K562 (cell line): ENCODE measurements around the gene CERS6. TPM values are rescaled to one million over a fixed set of nuclear protein-coding genes. Genes with fewer than 3 reads are reported as not detected.

ENCODE experiments used
- AFF4 ChIP-seq: sonication (generic); formaldehyde crosslinking; IDR thresholded peaks from 2 replicates; pipeline ENCODE4 v1.8.0; 2023; ENCODE audit warnings: mild to moderate bottlenecking, missing genetic modification reagents
- ATF6 ChIP-seq: sonication (generic); formaldehyde crosslinking; IDR thresholded peaks from 2 replicates; pipeline ENCODE4 v1.4.0; 2020; ENCODE audit warnings: mild to moderate bottlenecking, missing genetic modification reagents
- CBX3 ChIP-seq, 2 experiments: IDR thresholded peaks; 1 replicate in 1 of 2; 2 replicates in 1 of 2; pipeline ENCODE4 v1.6.1; 2012; ENCODE audit warnings: inconsistent platforms in 2 of 2, low read length in 2 of 2, borderline replicate concordance in 1 of 2, control low read depth in 1 of 2
- EP400 ChIP-seq: fragments of 450-650 bp; IDR thresholded peaks from 2 replicates; pipeline ENCODE4 v1.6.1; 2017; ENCODE audit warnings: antibody characterized with exemption, mild to moderate bottlenecking, moderate library complexity
- ETV1 ChIP-seq: fragments of 450-650 bp; conservative IDR thresholded peaks from 2 replicates; pipeline ENCODE4 v1.6.1; 2016; ENCODE audit warnings: missing genetic modification characterization, control low read depth, low read depth, missing compliant biosample characterization
- FOS ChIP-seq: IDR thresholded peaks from 3 replicates; pipeline ENCODE4 v1.6.1; 2011; ENCODE audit not compliant: insufficient read length; ENCODE audit errors: extremely low read depth
- JUND ChIP-seq, 2 experiments: IDR thresholded peaks; 2 replicates in 1 of 2; 3 replicates in 1 of 2; pipeline ENCODE4 v1.6.1; 2011; ENCODE audit warnings: borderline replicate concordance in 2 of 2, low read depth in 2 of 2, low read length in 2 of 2, improper control_type of control experiment in 1 of 2, missing biosample characterization in 1 of 2, missing genetic modification characterization in 1 of 2, missing genetic modification reagents in 1 of 2
- MAFG ChIP-seq: fragments of 450-650 bp; conservative IDR thresholded peaks from 2 replicates; pipeline ENCODE4 v1.6.1; 2016; ENCODE audit warnings: missing genetic modification characterization, missing compliant biosample characterization
- MIER1 ChIP-seq: fragments of 450-650 bp; IDR thresholded peaks from 2 replicates; pipeline ENCODE4 v1.6.1; 2016; ENCODE audit warnings: antibody characterized with exemption, mild to moderate bottlenecking, low read depth
- RNF2 ChIP-seq: sonication (generic); IDR thresholded peaks from 2 replicates; pipeline ENCODE4 v1.6.1; 2016
- STAT5B ChIP-seq: fragments of 250-450 bp; sonication (Bioruptor Pico); IDR thresholded peaks from 2 replicates; pipeline ENCODE4 v1.8.0; 2021; ENCODE audit warnings: mild to moderate bottlenecking, inconsistent platforms
- YBX1 ChIP-seq: fragments of 450-650 bp; IDR thresholded peaks from 2 replicates; pipeline ENCODE4 v1.7.1; 2016; ENCODE audit warnings: mild to moderate bottlenecking
- YY1 ChIP-seq, 3 experiments: IDR thresholded peaks; 2 replicates each; pipeline ENCODE4 v1.6.1; 2011; ENCODE audit warnings: low read length in 2 of 3, mild to moderate bottlenecking in 2 of 3, moderate library complexity in 2 of 3, borderline replicate concordance in 1 of 3, control low read depth in 1 of 3, low read depth in 1 of 3; ENCODE audit not compliant: insufficient read depth in 3 of 3, insufficient replicate concordance in 2 of 3, control insufficient read depth in 1 of 3, insufficient read length in 1 of 3; ENCODE audit errors: extremely low read depth in 1 of 3
- ZFP30 ChIP-seq: fragments of 250-450 bp; sonication (Bioruptor Pico); IDR thresholded peaks from 2 replicates; pipeline ENCODE4 v1.8.0; 2022; ENCODE audit warnings: moderate library complexity, mild to moderate bottlenecking, inconsistent platforms, borderline replicate concordance
- ZNF274 ChIP-seq: IDR thresholded peaks from 2 replicates; pipeline ENCODE4 v1.6.1; 2011; ENCODE audit warnings: low read depth, mild to moderate bottlenecking, low read length, moderate library complexity, borderline replicate concordance
- ZNF354B ChIP-seq: fragments of 250-450 bp; sonication (Bioruptor Pico); IDR thresholded peaks from 2 replicates; pipeline ENCODE4 v1.4.0; 2020
- ZNF778 ChIP-seq: fragments of 450-650 bp; formaldehyde crosslinking; IDR thresholded peaks from 2 replicates; pipeline ENCODE4 v1.4.0; 2020; ENCODE audit warnings: mild to moderate bottlenecking, moderate library complexity
- polyA plus RNA-seq, 8 experiments: library from polyadenylated mRNA; depleted of rRNA in 4 of 8; stranded (reverse) in 5 of 8; unstranded in 3 of 8; fragments of >200 nt; fragmentation: Nextera tagmentation in 2 of 8; fragmentation: Illumina TruSeq in 1 of 8; extraction: Ambion mirVana in 2 of 8; extraction: Trizol in 1 of 8; gene quantifications; 2 replicates each; pipeline versions ENCODE4 v1.2.1 to v1.2.3, GENCODE V29; 2011 to 2014; ENCODE audit warnings: inconsistent platforms in 1 of 8, missing spikeins in 1 of 8
- total RNA-seq, 7 experiments: library from RNA; depleted of rRNA in 6 of 7; stranded (reverse); fragments of >200 nt in 6 of 7; fragmentation: Illumina TruSeq in 2 of 7; extraction: Trizol in 2 of 7; gene quantifications; 2 replicates each; pipeline versions ENCODE4 v1.2.1 to v1.2.3, GENCODE V29; 2011 to 2021; ENCODE audit warnings: low replicate concordance in 1 of 7
- TF ChIP-seq, protein P1 (sequence below): fragments of 150-350 bp; conservative IDR thresholded peaks from 2 replicates; pipeline ENCODE4 v1.6.1; 2014; ENCODE audit warnings: low read length

Gene CERS6
- total and polyA plus RNA-seq, 9 of the 15 experiments (the other 6 are each of a cell fraction or from before 2014, with no cell fraction given), result 1.6 to 13.6 (median 11.4) TPM

- TF ChIP-seq YY1 (IDR thresholded peaks at IDR 0.05; ENCODE audit: borderline replicate concordance in 1 of 3, control insufficient read depth in 1 of 3, extremely low read depth in 1 of 3, insufficient read depth in 3 of 3, insufficient read length in 1 of 3, insufficient replicate concordance in 2 of 3, low read depth in 1 of 3, low read length in 2 of 3), result peak in 1 of 3 experiments; percentile 84
- no peak for TF ChIP-seq ZFP30 (CRISPR knock-in tag)
- TF ChIP-seq MIER1, result peak; percentile 52
- peak in 1 of 2 experiments; percentile 54; a peak in 2 of 3 replicates for TF ChIP-seq CBX3 (IDR thresholded peaks at IDR 0.05; ENCODE audit: borderline replicate concordance in 1 of 2, low read length in 2 of 2)
- TF ChIP-seq EP400, result peak; percentile 33; the same call in 1 of the 2 replicates
- TF ChIP-seq ZNF354B (CRISPR knock-in tag), result 0 out of 2 replicates have a peak, but pooled peaks have one; percentile 51
- TF ChIP-seq JUND (IDR thresholded peaks at IDR 0.05; ENCODE audit: borderline replicate concordance, low read depth, low read length), result peak; percentile 48; the same call in 1 of the 2 replicates
- TF ChIP-seq JUND (tag; IDR thresholded peaks at IDR 0.05; ENCODE audit: borderline replicate concordance, low read depth, low read length), result peak; percentile 10; the same call in 1 of the 3 replicates
- TF ChIP-seq RNF2, result peak; percentile 66
- TF ChIP-seq, protein P1, sequence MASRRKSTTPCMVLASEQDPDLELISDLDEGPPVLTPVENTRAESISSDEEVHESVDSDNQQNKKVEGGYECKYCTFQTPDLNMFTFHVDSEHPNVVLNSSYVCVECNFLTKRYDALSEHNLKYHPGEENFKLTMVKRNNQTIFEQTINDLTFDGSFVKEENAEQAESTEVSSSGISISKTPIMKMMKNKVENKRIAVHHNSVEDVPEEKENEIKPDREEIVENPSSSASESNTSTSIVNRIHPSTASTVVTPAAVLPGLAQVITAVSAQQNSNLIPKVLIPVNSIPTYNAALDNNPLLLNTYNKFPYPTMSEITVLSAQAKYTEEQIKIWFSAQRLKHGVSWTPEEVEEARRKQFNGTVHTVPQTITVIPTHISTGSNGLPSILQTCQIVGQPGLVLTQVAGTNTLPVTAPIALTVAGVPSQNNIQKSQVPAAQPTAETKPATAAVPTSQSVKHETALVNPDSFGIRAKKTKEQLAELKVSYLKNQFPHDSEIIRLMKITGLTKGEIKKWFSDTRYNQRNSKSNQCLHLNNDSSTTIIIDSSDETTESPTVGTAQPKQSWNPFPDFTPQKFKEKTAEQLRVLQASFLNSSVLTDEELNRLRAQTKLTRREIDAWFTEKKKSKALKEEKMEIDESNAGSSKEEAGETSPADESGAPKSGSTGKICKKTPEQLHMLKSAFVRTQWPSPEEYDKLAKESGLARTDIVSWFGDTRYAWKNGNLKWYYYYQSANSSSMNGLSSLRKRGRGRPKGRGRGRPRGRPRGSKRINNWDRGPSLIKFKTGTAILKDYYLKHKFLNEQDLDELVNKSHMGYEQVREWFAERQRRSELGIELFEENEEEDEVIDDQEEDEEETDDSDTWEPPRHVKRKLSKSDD, result no peak
- 0 out of 2 replicates have a peak, but pooled peaks have one; percentile 59 for TF ChIP-seq AFF4 (CRISPR knock-in tag)
- TF ChIP-seq FOS, result no peak
- no peak for TF ChIP-seq STAT5B (CRISPR knock-in tag)
- no peak for TF ChIP-seq YBX1
- no peak for TF ChIP-seq ZNF778 (CRISPR knock-in tag)
- TF ChIP-seq ETV1 (tag), result peak; percentile 49
- no peak for TF ChIP-seq MAFG (tag)
- TF ChIP-seq ZNF274, result no peak
- TF ChIP-seq ATF6 (CRISPR knock-in tag), result no peak
These were observed 340.7 kb downstream of the CERS6 start (continued) for GRCh38 chr2:168796583-168797285.
